GM21576 (cell line): ENCODE data around the gene IL17A.

Source experiments
- ATAC-seq: cut with Tn5 transposase; IDR thresholded peaks from one replicate; pipeline ENCODE4 v1.9.1; 2021; ENCODE audit warnings: mild to moderate bottlenecking, moderate library complexity; ENCODE audit not compliant: unreplicated experiment

Gene IL17A

GRCh38 chr6:52186075-52186474, at the start of gene IL17A:
Gene IL17A (plus strand): TSS chr6:52186375. CDS start chr6:52186432, 57 bp downstream.
- peak; percentile 18 for ATAC-seq

GRCh38 chr6:52136934-52137467, 49.2 kb upstream of the IL17A start:
- ATAC-seq, result no peak

GRCh38 chr6:52138284-52138683, 47.9 kb upstream of the IL17A start:
- peak; percentile 59 for ATAC-seq

GRCh38 chr6:52139985-52140680, 46.0 kb upstream of the IL17A start:
- ATAC-seq, result no peak

GRCh38 chr6:52141596-52141995, 44.6 kb upstream of the IL17A start:
- no peak for ATAC-seq

- ATAC-seq, result no peak
These were observed 43.6 kb upstream of the IL17A start for GRCh38 chr6:52142556-52142955.

- no peak for ATAC-seq
These were observed 42.6 kb upstream of the IL17A start for GRCh38 chr6:52143551-52143950.

- ATAC-seq, result no peak
These were observed 41.7 kb upstream of the IL17A start for GRCh38 chr6:52144196-52145076.

- no peak for ATAC-seq
These were observed 39.2 kb upstream of the IL17A start for GRCh38 chr6:52146851-52147445.

GRCh38 chr6:52149076-52149475, 37.1 kb upstream of the IL17A start:
- no peak for ATAC-seq

GRCh38 chr6:52149949-52150348, 36.2 kb upstream of the IL17A start:
- no peak for ATAC-seq

GRCh38 chr6:52152070-52152423, 34.1 kb upstream of the IL17A start:
- no peak for ATAC-seq

- no peak for ATAC-seq
These were observed 33.4 kb upstream of the IL17A start for GRCh38 chr6:52152711-52153160.

GRCh38 chr6:52154381-52154780, 31.8 kb upstream of the IL17A start:
- ATAC-seq, result no peak

- peak; percentile 92 for ATAC-seq
These were observed 30.2 kb upstream of the IL17A start for GRCh38 chr6:52155791-52156576.

GRCh38 chr6:52157301-52157941, 28.8 kb upstream of the IL17A start:
- peak; percentile 61 for ATAC-seq

- ATAC-seq, result no peak
These were observed 25.6 kb upstream of the IL17A start for GRCh38 chr6:52160472-52161104.

GRCh38 chr6:52161689-52162438, 24.3 kb upstream of the IL17A start:
- no peak for ATAC-seq
